Activated T-cell treated with anti-CD3 and anti-CD28 coated beads, Interleukin-2, amount 50 U/mL, for 72 hours (primary cell): ENCODE data around the gene PHC2. TPM values are rescaled to one million over a fixed set of nuclear protein-coding genes. Genes with fewer than 3 reads are reported as not detected.

Source experiments
- ATAC-seq, 2 donors: fragments of 150-1000 bp; cut with Tn5 transposase; replicated peaks in 1 of 2; 2 replicates each; pipeline ENCODE4 v1.10.0; 2021; ENCODE audit warnings: moderate library complexity in 2 of 2, mild to moderate bottlenecking in 1 of 2
- DNase-seq, 2 donors: peaks; one replicate each; pipeline ENCODE4 v3.0.0; 2021 to 2022; ENCODE audit warnings: mixed read lengths in 1 of 2
- H3K27ac Mint-ChIP-seq: one replicate; pipeline ENCODE4 v1.8.0; 2022; ENCODE audit warnings: mild to moderate bottlenecking, moderate library complexity, mixed read lengths
- H3K27me3 Mint-ChIP-seq: one replicate; pipeline ENCODE4 v1.8.0; 2022; ENCODE audit warnings: low read depth, mixed read lengths
- H3K36me3 Mint-ChIP-seq, 2 donors: one replicate each; pipeline ENCODE4 v1.8.0; 2022; ENCODE audit warnings: mixed read lengths in 2 of 2, mild to moderate bottlenecking in 1 of 2; ENCODE audit not compliant: insufficient read depth in 2 of 2
- H3K4me1 Mint-ChIP-seq: one replicate; pipeline ENCODE4 v1.8.0; 2022; ENCODE audit warnings: low read depth, mixed read lengths
- H3K4me3 Mint-ChIP-seq, 2 donors: one replicate each; pipeline ENCODE4 v1.8.0; 2022; ENCODE audit warnings: mild to moderate bottlenecking in 2 of 2, mixed read lengths in 2 of 2, moderate library complexity in 2 of 2
- H3K9me3 Mint-ChIP-seq, 2 donors: one replicate each; pipeline ENCODE4 v1.8.0; 2022; ENCODE audit warnings: mixed read lengths in 2 of 2
- total RNA-seq, 2 donors: library from RNA; stranded (reverse); gene quantifications; one replicate each; pipeline ENCODE4 v1.2.3, GENCODE V29; 2022

The PHC2 gene
- total RNA-seq, 2 donors from 2014 or later: 29.4 to 31.5 TPM

- Mint-ChIP-seq H3K36me3 (no peaks in the 10 kb centered on the region), H3K9me3 (no peaks in the 10 kb centered on the region), H3K27me3 (peaks cover 21% of the 10 kb centered on the region), H3K4me3 (no peak overlapping the region), H3K4me1 (peaks cover 8% of the 10 kb centered on the region), H3K27ac (no peak overlapping the region)
- ATAC-seq (no peak), DNase-seq (no peak)
Measured at GRCh38 chr1:33442141-33442540, 11.2 kb upstream of the PHC2 start.

DNA sequence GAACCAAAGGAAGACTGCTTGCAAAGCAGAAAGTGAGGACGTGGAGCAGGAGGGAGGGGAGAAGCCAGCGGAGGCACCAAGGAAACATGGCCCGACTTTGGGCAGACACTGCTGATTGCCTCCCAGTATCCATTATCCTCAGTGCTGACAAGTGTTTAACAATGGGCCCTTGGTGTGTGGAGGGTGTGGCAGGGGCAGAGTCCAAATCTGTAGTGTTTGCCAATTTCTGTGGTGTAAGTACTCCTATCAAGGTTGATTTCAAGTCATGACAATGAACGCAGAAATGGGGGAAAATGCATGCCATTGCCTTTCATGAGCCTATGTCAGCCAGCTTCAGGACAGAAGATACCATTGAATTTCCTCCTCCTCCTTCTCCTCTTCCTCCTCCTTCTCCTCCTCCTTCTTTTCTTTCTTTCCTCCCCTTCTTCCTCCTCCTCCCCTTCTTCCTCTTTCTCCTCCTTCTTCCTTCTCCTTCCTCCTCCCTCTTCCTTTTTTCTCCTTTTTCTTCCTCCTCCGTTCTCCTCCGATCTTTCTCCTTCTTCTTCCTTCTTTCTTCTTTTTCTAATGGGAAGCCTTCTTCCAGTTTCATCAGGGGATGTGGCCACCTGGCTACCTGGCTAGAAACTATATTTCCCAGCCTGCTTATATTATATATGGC lies 10.3 kb upstream of the PHC2 start:
- Mint-ChIP-seq H3K9me3 (no peaks in the 10 kb centered on the region), H3K27ac (no peak overlapping the region), H3K4me1 (peaks cover 4% of the 10 kb centered on the region), H3K36me3 (no peaks in the 10 kb centered on the region), H3K4me3 (no peak overlapping the region), H3K27me3 (peaks cover 21% of the 10 kb centered on the region)
- DNase-seq (no peak), ATAC-seq (no peak)

GRCh38 chr1:33439662-33440061 lies 8.8 kb upstream of the PHC2 start:
- Mint-ChIP-seq H3K27me3 (peaks cover 21% of the 10 kb centered on the region), H3K9me3 (no peaks in the 10 kb centered on the region), H3K27ac (no peak overlapping the region), H3K4me3 (no peak overlapping the region), H3K4me1 (no peaks in the 10 kb centered on the region), H3K36me3 (no peaks in the 10 kb centered on the region)
- DNase-seq: no peak
- ATAC-seq: no peak

GRCh38 chr1:33438364-33439160 lies 7.7 kb upstream of the PHC2 start:
- DNase-seq (no peak), ATAC-seq (no peak)
- Mint-ChIP-seq H3K27me3 (peaks cover 21% of the 10 kb centered on the region), H3K4me1 (peaks cover 6% of the 10 kb centered on the region), H3K27ac (no peak overlapping the region), H3K9me3 (no peaks in the 10 kb centered on the region), H3K4me3 (no peak overlapping the region), H3K36me3 (no peaks in the 10 kb centered on the region)

DNA sequence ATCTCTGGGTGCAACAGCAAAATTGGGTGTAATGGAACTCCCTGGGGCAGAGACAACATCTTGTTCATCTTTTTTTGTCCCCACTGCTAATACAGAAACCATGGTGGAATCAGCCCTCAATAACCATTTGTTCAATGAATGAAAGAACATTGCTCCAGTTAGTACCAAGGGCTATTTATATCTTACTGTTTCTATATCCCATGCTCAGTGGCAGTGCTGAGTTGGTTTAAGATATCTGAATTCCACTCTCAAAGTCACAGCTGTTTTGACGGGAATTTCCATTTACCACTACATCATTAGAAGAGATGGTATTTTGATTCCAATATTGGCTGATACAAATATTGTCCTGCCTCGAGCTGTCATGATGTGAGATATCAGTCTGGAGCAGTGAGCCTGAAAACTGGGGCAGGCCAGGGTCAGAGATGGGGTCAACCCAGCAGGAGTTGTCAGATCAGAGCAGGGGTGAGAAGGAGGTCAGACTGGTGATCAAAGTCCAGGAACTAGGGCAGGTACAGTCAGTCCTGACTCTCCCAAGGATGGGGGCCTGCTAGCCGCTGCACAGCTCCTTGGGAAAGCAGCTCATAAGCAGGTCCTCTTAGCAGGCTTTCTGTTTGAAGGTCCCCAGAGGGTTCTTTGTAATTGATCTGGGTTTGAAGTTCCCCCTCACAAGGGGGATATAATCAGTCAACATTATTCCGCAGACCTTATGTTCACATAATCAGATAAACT lies 5.8 kb upstream of the PHC2 start:
- DNase-seq (no peak), ATAC-seq (no peak)
- Mint-ChIP-seq H3K9me3 (no peaks in the 10 kb centered on the region), H3K4me3 (no peak overlapping the region), H3K36me3 (no peaks in the 10 kb centered on the region), H3K4me1 (peaks cover 9% of the 10 kb centered on the region), H3K27ac (no peak overlapping the region), H3K27me3 (peaks cover 13% of the 10 kb centered on the region)

- H3K27me3 Mint-ChIP-seq: peaks cover 5% of the 10 kb centered on the region
- no peak for DNase-seq
- H3K36me3 Mint-ChIP-seq: no peaks in the 10 kb centered on the region
- H3K4me1 Mint-ChIP-seq: peaks cover 14% of the 10 kb centered on the region
- no peak for ATAC-seq
- H3K27ac Mint-ChIP-seq: no peak overlapping the region
- H3K9me3 Mint-ChIP-seq: no peaks in the 10 kb centered on the region
- H3K4me3 Mint-ChIP-seq: no peak overlapping the region
Measured at GRCh38 chr1:33435096-33435820, 4.4 kb upstream of the PHC2 start.

- no peaks in the 10 kb centered on the region for H3K9me3 Mint-ChIP-seq
- H3K4me1 Mint-ChIP-seq: peaks cover 14% of the 10 kb centered on the region
- H3K27me3 Mint-ChIP-seq: peaks cover 5% of the 10 kb centered on the region
- no peaks in the 10 kb centered on the region for H3K36me3 Mint-ChIP-seq
- H3K4me3 Mint-ChIP-seq: no peak overlapping the region
- ATAC-seq (no peak), DNase-seq (no peak)
- no peak overlapping the region for H3K27ac Mint-ChIP-seq
Measured at GRCh38 chr1:33434363-33434750, 3.5 kb upstream of the PHC2 start.

- H3K27ac Mint-ChIP-seq: no peak overlapping the region
- ATAC-seq (no peak), DNase-seq (no peak)
- peaks cover 14% of the 10 kb centered on the region for H3K4me1 Mint-ChIP-seq
- H3K27me3 Mint-ChIP-seq: peaks cover 5% of the 10 kb centered on the region
- H3K4me3 Mint-ChIP-seq: no peak overlapping the region
- no peaks in the 10 kb centered on the region for H3K9me3 Mint-ChIP-seq
- H3K36me3 Mint-ChIP-seq: no peaks in the 10 kb centered on the region
Measured at GRCh38 chr1:33433509-33434362, 2.8 kb upstream of the PHC2 start.

DNA sequence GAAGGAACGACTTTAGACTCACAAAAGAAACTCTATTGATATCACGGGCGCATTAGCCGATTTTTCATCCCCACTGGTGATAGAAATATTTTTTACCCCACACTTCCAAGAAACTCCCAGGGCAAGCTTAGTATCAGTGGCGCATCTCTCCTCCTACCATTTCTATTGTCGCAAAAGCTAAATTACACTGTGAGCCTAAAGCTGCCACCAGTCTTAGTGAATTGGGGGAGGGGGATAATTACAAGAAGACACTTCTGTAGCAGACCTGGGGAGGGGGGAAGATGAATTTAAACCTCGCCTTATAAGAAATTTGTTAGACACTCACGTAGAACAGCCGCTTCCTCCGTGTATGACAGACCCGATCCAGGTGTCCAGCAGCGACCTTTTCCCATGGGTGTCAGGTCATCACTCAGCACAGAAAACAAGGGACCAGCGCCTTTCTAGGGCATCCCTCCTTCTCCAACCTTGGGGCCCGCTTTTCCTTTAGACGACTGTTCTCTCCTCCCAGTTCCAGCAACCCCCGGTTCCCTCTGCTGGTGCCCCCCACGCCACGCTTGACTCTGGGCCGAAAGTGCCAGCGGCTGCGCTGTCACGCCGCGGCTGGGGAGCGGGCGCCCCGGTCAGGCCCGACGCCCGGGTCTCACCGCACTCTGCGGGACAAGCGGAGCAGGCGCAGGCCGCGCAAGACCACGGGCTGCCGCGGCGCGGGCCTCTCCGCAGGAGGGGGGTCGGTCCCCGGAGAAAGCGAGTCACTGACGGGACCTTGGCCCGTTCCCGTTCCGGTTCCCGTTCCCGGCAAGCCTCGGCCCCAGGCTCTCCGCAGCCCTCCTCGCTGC lies 821 bp downstream of the PHC2 start:
- peaks cover 5% of the 10 kb centered on the region for H3K27me3 Mint-ChIP-seq
- peaks cover 28% of the 10 kb centered on the region for H3K4me1 Mint-ChIP-seq
- DNase-seq (peak; percentile 16 to 32), ATAC-seq (peak; percentile 8 to 14)
- H3K9me3 Mint-ChIP-seq: no peaks in the 10 kb centered on the region
- no peaks in the 10 kb centered on the region for H3K36me3 Mint-ChIP-seq
- H3K27ac Mint-ChIP-seq: no peak overlapping the region
- H3K4me3 Mint-ChIP-seq: no peak overlapping the region

DNA sequence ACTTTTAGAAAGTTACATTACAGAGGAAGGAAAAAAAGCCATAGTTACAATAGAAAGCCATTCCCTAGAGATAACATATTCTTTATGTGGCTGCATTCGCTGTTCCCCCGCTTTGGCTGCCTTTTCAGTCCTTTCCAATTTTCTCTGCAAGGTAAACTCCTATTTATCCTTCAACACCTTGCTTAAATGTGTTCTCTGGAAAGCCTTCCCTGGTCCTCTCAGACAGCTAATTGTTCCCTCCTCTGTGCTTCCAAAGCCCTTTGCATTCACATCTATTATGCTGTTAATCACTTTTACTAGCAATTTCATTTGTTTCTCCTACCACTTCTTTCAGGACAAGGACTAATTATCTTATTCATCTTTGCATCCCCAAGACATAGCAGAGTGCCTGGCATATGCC lies 1.6 kb downstream of the PHC2 start:
- ATAC-seq: no peak
- Mint-ChIP-seq H3K27me3 (peaks cover 5% of the 10 kb centered on the region), H3K4me3 (no peak overlapping the region), H3K9me3 (no peaks in the 10 kb centered on the region), H3K27ac (no peak overlapping the region), H3K36me3 (no peaks in the 10 kb centered on the region), H3K4me1 (peaks cover 28% of the 10 kb centered on the region)
- DNase-seq: no peak

- H3K27ac Mint-ChIP-seq: no peak overlapping the region
- H3K4me3 Mint-ChIP-seq: no peak overlapping the region
- no peaks in the 10 kb centered on the region for H3K36me3 Mint-ChIP-seq
- peaks cover 23% of the 10 kb centered on the region for H3K4me1 Mint-ChIP-seq
- ATAC-seq: no peak
- no peaks in the 10 kb centered on the region for H3K9me3 Mint-ChIP-seq
- H3K27me3 Mint-ChIP-seq: peaks cover 5% of the 10 kb centered on the region
- DNase-seq: no peak
Measured at GRCh38 chr1:33428661-33429060, 2.2 kb downstream of the PHC2 start.

DNA sequence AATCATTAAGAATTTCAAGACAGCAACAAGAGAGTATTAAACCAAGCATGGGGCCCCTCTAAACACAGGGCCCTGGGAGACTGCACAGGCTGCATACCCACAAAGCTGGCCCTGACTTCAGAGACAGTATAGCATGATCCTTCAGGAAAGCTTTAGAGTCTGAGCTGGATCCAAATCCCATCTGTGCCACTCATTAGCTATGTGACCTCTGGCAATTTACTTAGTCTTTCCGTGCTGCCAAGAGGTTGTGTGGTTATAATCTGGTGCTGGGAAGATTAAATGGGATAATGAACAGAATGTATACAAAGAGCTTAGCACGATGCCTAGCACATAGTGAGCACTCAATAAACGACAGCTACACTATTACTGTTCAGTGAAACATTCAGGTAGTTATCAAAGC lies 4.0 kb downstream of the PHC2 start:
- Mint-ChIP-seq H3K36me3 (no peaks in the 10 kb centered on the region), H3K4me1 (peaks cover 19% of the 10 kb centered on the region), H3K27me3 (peaks cover 6% of the 10 kb centered on the region), H3K4me3 (no peak overlapping the region), H3K9me3 (no peaks in the 10 kb centered on the region), H3K27ac (no peak overlapping the region)
- DNase-seq: no peak
- no peak for ATAC-seq
